ENCODE data around the gene DEFB123. TPM values are rescaled to one million over a fixed set of nuclear protein-coding genes. Genes with fewer than 3 reads are reported as not detected.
"Not testable (repeated sequence)": the region's sequence is repeated elsewhere in the genome, so short reads cannot be mapped to it uniquely, and the experiment has no call there.

DEFB123 gene, protein sequence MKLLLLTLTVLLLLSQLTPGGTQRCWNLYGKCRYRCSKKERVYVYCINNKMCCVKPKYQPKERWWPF
- not detected for polyA plus RNA-seq (ENCODE audit: insufficient read length in 10 of 10)
- long read RNA-seq, donor 1: 0 reads
- long read RNA-seq, donor 2: 0 reads
- long read RNA-seq, donor 3: 0 reads
- long read RNA-seq, donor 4: 0 reads
- long read RNA-seq, donor 5: 0 reads
- long read RNA-seq, donor 6: 0 reads
- long read RNA-seq, donor 7: 0 reads
- long read RNA-seq, donor 8: 0 reads
- long read RNA-seq, donor 9: 0 reads

GRCh38 chr20:31440012-31440659 lies at the start of gene DEFB123:
DEFB123 (plus strand) TSS chr20:31440632; CDS start chr20:31440699, 67 bp downstream.
- no peak for DNase-seq

DNA sequence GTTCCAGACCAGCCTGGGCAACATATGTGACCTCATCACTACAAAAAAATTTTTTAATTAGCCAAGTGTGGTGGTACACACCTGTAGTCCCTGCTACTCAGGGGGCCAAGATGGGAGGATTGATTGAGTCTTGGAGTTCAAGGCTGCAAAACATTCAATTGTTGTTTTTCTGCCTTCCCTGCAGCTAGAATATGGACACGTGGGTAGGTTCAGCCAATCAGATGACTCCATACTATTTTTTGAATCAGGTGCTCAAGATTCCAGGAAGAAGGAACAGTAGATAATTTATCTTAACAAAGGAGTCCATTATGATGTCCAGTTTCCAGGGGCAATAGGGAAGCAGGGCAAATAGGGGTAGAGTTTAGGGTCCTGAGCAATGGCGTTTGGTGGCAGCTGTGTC lies 47.6 kb upstream of the DEFB123 start:
- DNase-seq: no peak

GRCh38 chr20:31394900-31395299 lies 45.5 kb upstream of the DEFB123 start:
- DNase-seq: no peak

GRCh38 chr20:31403886-31404285 lies 36.5 kb upstream of the DEFB123 start:
- DNase-seq: no peak

DNA sequence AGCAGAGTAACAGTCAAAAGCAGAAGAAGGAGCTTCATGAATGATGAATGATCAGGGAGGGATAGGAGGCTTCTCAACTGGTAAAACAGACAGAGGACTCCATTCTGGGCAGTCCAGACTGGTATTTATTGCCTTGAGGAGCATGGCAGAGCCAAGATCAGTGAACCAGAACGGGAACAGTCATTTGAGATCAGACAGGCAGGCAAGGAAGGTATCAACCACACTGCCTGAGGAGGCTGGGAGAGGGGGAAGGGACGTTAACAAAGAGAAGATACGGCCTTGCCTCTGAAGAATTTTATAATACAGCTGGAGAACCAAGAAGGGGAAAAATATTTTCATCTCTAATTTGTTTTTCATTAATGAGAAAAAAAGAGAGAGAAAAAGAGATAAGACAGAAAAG lies 34.3 kb upstream of the DEFB123 start, which contains the start of gene DEFB121:
TSS of gene DEFB121 (minus strand) at position 101 of the 400 bp plus-strand sequence. CDS start at position 38, 63 bp downstream.
- DNase-seq: no peak

GRCh38 chr20:31410011-31410410 lies 30.4 kb upstream of the DEFB123 start:
- DNase-seq: no peak

- DNase-seq: no peak
Observed at GRCh38 chr20:31414381-31414780, 26.1 kb upstream of the DEFB123 start.

DNA sequence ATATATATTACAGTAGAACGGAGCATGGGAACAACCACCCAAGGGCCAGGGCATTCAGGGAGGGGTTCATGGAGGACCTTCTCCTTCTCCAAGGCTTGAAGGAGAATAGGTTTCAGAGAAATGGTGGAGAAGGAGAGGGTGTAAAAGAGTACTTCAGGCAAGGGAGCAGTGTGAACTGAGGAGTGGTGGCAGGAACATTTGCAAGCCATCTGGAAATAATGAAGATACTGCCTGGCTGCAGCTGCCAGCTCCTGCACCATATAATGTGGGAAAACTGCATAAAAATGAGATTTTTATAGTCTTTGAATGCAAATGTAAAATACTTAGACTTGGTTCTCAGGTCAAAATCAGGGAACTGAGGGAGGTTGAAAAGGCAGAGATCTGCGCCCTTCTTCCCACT lies 24.8 kb upstream of the DEFB123 start:
- DNase-seq: no peak

GRCh38 chr20:31418307-31418706 lies 22.1 kb upstream of the DEFB123 start:
- DNase-seq: no peak

DNA sequence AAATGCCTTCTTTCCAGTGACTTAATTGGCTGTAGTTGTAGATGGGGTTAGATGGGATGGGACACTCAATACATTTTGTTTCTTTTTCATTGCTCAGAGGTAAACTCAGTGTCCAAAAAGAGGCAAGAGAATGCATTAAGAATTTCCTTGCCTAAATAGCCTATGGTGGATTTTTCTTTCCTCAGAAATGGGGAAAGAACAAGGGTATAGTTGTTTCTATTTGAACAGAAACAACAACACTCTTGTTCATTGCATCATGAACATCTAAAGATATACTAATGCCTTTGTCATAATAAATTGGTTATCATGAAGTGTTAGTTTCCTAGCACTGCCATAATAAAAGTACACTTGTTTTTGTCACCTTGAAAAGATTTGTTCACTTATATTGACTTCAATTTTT lies 14.6 kb upstream of the DEFB123 start:
- DNase-seq: no peak

- DNase-seq: not testable (repeated sequence)
Observed at GRCh38 chr20:31426891-31427551, 13.4 kb upstream of the DEFB123 start.

DNA sequence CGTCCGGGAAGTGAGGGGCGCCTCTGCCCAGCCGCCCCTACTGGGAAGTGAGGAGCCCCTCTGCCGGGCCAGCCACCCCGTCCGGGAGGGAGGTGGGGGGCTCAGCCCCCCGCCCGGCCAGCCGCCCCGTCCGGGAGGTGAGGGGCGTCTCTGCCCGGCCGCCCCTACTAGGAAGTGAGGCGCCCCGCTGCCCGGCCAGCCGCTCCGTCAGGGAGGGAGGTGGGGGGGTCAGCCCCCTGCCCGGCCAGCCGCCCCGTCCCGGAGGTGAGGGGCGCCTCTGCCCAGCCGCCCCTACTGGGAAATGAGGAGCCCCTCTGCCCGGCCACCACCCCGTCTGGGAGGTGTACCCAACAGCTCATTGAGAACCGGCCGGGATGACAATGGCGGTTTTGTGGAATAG lies 12.9 kb upstream of the DEFB123 start:
- DNase-seq: not testable (repeated sequence)

GRCh38 chr20:31430568-31431115 lies 9.8 kb upstream of the DEFB123 start:
- no peak for DNase-seq

DNA sequence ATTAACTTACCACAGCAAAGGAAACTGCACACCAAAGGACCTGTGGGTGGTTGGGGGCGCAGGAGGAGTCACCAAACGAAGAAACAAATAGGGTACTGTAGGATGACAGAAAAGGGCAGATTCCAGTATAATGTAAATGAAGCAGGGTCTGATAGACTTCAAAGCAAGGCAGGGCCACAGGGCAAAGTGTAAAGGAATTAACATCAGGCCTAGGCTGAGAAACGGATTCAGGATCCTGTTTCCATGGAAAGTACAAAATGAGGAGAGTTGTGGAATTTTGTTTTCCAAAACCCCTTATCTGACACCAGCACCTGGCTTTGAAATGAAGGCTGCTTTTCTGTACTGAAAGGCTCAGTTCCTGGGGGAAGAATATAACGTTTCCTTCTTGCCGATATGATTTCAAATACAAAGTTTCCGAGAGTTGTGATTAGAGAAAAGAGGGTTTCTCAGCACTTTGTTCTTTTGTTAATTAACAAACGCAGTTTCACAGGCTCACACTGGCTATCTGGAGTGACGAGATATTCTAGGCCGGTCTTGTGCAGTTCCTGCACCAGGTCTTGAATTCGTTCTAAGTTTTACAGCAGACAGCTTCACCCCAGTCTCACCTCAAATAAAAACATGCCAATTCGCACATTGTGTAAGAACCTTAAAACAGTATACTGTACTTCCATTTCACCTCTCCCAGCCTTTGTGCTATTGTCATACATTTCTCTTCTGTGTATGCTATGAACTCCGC lies 5.8 kb downstream of the DEFB123 start:
- DNase-seq: no peak

GRCh38 chr20:31449511-31450414 lies 9.3 kb downstream of the DEFB123 start:
- no peak for DNase-seq

GRCh38 chr20:31452575-31452974 lies 12.1 kb downstream of the DEFB123 start:
- no peak for DNase-seq

- no peak for DNase-seq
Observed at GRCh38 chr20:31454361-31454760, 13.9 kb downstream of the DEFB123 start.

DNA sequence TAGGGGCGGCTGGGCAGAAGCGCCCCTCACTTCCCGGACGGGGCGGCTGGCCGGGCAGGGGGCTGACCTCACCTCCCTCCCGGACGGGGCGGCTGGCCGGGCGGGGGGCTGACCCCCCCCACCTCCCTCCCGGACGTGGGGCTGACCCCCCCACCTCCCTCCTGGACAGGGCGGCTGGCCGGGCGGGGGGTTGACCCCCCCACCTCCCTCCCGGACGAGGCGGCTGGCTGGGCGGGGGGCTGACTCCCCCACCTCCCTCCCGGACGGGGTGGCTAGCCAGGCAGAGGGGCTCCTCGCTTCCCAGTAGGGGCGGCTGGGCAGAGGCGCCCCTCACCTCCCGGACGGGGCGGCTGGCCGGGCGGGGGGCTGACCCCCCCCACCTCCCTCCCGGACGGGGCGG lies 30.5 kb downstream of the DEFB123 start:
- not testable (repeated sequence) for DNase-seq

GRCh38 chr20:31472395-31473330 lies 32.2 kb downstream of the DEFB123 start:
- DNase-seq: peak in 2 of 3 donors; percentile 55 to 78
